Breast epithelium (tissue), 3 donors: Measurements from ENCODE around the gene GOLGA8B.

ENCODE experiments used
- POLR2A ChIP-seq: fragments of 450-650 bp; IDR thresholded peaks from one replicate; pipeline ENCODE4 v1.6.1; 2016; ENCODE audit warnings: antibody characterized with exemption, mild to moderate bottlenecking, moderate library complexity
- TF ChIP-seq, protein P1 (sequence below), 3 donors: fragments of 450-650 bp; IDR thresholded peaks; one replicate each; pipeline ENCODE4 v1.5.1; 2016 to 2017; ENCODE audit warnings: antibody characterized with exemption in 3 of 3, mild to moderate bottlenecking in 3 of 3, moderate library complexity in 3 of 3

DNA sequence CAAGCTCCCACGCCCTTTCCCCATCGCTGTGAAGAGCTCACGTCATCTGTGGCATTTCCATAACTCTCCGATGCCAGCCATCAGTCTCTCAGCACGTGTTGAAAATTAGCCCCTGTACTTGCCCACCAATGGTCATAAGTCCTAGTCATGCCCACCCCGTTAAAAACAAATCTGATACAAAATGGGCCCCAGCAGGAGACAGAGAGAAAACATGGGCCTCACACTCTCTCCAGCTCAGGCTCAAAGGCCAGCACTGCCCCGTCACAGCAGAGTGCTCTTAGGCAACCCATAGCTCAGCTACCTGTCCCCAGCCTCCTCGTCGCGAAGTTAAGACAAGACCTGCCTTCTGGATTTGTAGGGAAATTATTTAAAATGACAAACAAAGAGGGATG, 5.2 kb downstream of the GOLGA8B start:
- TF ChIP-seq, protein P1, sequence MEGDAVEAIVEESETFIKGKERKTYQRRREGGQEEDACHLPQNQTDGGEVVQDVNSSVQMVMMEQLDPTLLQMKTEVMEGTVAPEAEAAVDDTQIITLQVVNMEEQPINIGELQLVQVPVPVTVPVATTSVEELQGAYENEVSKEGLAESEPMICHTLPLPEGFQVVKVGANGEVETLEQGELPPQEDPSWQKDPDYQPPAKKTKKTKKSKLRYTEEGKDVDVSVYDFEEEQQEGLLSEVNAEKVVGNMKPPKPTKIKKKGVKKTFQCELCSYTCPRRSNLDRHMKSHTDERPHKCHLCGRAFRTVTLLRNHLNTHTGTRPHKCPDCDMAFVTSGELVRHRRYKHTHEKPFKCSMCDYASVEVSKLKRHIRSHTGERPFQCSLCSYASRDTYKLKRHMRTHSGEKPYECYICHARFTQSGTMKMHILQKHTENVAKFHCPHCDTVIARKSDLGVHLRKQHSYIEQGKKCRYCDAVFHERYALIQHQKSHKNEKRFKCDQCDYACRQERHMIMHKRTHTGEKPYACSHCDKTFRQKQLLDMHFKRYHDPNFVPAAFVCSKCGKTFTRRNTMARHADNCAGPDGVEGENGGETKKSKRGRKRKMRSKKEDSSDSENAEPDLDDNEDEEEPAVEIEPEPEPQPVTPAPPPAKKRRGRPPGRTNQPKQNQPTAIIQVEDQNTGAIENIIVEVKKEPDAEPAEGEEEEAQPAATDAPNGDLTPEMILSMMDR (IDR thresholded peaks at IDR 0.05): no peak
- TF ChIP-seq POLR2A: no peak
